Spleen (tissue), 3 donors: ENCODE results near the gene CD164L2.

Experiments
- POLR2A ChIP-seq, 3 donors: fragments of 450-650 bp; IDR thresholded peaks; one replicate each; pipeline ENCODE4 v1.5.1; 2017; ENCODE audit warnings: antibody characterized with exemption in 3 of 3, mild to moderate bottlenecking in 1 of 3
- POLR2AphosphoS5 ChIP-seq, 3 donors: sonication (generic); formaldehyde crosslinking; IDR thresholded peaks; one replicate each; pipeline ENCODE4 v1.5.1; 2017; ENCODE audit warnings: antibody characterized with exemption in 3 of 3

GRCh38 chr1:27356277-27356618 is 26.9 kb downstream of the CD164L2 start:
- peak in 1 of 3 donors; percentile 22 for TF ChIP-seq POLR2AphosphoS5 (IDR thresholded peaks at IDR 0.05)
- TF ChIP-seq POLR2A (IDR thresholded peaks at IDR 0.05): no peak
